PC-3 (cell line): ENCODE measurements around the gene PTPN3.

ENCODE experiments used
- EZH2 ChIP-seq: fragments of 300-600 bp; sonication (generic); IDR thresholded peaks from one replicate; pipeline ENCODE4 v1.6.1; 2017; ENCODE audit warnings: antibody characterized with exemption, mild to moderate bottlenecking, low read length; ENCODE audit not compliant: unreplicated experiment
- EZH2phosphoT487 ChIP-seq: fragments of 300-600 bp; sonication (generic); IDR thresholded peaks from 2 replicates; pipeline ENCODE4 v1.6.1; 2018; ENCODE audit warnings: mild to moderate bottlenecking, antibody characterized with exemption, low read length, borderline replicate concordance
- TF ChIP-seq, protein P1 (sequence below): fragments of 300-600 bp; sonication (generic); conservative IDR thresholded peaks from 2 replicates; pipeline ENCODE4 v1.5.1; 2017; ENCODE audit warnings: antibody characterized with exemption, low read depth, mild to moderate bottlenecking, low read length

DNA sequence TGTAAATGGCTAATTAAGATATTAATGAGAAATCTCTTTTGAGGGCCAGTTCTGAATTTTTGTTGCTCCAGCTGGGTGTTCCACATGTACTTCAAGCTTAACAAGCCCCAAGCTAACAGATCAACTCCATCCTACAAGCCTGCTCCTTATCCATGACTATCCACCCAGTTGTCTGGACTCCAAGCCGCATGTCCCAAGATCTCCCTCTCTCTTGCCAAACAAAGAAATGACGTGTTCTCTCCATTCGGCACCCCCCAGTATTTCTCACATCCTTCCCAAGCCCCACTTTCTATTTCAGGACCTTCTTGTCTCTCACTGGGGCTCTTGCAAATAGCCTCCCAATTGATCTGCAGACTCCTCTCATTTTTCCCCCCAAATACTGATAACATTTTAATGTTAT lies 15.8 kb upstream of the PTPN3 start:
- TF ChIP-seq, protein P1, sequence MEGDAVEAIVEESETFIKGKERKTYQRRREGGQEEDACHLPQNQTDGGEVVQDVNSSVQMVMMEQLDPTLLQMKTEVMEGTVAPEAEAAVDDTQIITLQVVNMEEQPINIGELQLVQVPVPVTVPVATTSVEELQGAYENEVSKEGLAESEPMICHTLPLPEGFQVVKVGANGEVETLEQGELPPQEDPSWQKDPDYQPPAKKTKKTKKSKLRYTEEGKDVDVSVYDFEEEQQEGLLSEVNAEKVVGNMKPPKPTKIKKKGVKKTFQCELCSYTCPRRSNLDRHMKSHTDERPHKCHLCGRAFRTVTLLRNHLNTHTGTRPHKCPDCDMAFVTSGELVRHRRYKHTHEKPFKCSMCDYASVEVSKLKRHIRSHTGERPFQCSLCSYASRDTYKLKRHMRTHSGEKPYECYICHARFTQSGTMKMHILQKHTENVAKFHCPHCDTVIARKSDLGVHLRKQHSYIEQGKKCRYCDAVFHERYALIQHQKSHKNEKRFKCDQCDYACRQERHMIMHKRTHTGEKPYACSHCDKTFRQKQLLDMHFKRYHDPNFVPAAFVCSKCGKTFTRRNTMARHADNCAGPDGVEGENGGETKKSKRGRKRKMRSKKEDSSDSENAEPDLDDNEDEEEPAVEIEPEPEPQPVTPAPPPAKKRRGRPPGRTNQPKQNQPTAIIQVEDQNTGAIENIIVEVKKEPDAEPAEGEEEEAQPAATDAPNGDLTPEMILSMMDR = no peak
- TF ChIP-seq EZH2phosphoT487 (no peak), EZH2 (no peak)
